A549 treated with RU486 at 1 μM for 4 hours (cell line): Measurements from ENCODE around the gene STX5. TPM values are rescaled to one million over a fixed set of nuclear protein-coding genes. Genes with fewer than 3 reads are reported as not detected.

Source experiments
- total RNA-seq: library from RNA; stranded (reverse); fragments of 200-300 nt; extraction: Qiagen RNA extraction; gene quantifications from 5 replicates; pipeline ENCODE4 v1.2.3, GENCODE V29; 2022; ENCODE audit warnings: low read depth

The STX5 gene, protein sequence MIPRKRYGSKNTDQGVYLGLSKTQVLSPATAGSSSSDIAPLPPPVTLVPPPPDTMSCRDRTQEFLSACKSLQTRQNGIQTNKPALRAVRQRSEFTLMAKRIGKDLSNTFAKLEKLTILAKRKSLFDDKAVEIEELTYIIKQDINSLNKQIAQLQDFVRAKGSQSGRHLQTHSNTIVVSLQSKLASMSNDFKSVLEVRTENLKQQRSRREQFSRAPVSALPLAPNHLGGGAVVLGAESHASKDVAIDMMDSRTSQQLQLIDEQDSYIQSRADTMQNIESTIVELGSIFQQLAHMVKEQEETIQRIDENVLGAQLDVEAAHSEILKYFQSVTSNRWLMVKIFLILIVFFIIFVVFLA
- total RNA-seq: 19.1 to 27.8 TPM (median 25.8 TPM) in 5 replicates

DNA sequence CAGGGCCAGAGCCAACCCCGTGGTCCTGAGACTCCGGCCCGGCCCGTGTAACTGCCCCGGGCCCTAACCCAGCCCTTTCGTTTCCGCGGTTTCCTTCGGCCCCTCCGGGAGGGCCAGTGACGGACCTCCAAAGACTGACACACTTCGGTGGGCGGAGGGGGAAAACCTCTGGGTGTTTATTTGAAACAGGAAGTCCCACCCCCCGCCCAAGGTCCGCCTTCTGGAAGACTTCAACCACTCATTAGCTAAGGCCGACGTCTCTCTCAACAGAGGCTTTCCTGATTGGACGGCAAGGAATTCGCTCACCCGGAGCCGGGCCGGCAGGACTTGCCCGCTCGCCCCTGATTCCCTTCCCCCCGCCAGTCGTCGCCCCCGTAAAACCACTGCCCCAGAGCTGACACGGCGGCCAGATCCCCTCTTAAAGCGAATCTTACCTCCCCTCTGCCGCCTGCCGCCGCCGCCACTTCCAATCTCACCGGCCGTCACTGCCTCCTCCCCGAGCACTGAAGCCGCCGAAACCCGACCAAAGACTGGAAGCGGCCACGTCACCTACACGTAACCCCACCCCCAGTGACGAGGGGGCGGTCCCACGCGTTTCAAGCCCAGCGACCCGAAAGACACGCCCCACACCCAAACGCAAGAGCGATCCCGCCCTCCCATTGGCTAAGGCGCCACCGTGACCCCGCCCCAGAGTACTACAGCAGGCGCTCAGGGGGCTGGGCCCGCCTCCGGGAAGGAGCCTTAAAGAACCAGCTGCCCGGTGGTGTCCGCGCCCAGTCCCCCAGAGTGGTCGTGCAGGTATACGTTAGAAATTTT lies at the start of gene STX5:
Gene STX5, minus strand, starts transcription at position 532 of the 816 bp plus-strand sequence. CDS start 808 bp downstream, outside the sequence.

DNA sequence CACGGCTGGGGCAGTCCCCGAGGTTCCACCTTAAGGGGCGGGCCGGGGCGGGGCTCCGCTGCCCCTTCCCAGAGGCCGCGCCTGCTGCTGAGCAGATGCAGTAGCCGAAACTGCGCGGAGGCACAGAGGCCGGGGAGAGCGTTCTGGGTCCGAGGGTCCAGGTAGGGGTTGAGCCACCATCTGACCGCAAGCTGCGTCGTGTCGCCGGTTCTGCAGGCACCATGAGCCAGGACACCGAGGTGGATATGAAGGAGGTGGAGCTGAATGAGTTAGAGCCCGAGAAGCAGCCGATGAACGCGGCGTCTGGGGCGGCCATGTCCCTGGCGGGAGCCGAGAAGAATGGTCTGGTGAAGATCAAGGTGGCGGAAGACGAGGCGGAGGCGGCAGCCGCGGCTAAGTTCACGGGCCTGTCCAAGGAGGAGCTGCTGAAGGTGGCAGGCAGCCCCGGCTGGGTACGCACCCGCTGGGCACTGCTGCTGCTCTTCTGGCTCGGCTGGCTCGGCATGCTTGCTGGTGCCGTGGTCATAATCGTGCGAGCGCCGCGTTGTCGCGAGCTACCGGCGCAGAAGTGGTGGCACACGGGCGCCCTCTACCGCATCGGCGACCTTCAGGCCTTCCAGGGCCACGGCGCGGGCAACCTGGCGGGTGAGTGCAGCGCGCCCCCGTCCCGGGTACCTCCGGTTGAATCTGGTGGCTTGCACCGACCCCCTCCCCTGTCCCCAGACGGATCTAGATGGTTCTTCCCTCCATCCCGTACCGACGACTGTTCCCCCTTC lies 49.1 kb upstream of the STX5 start, which contains the start of gene SLC3A2:
Gene SLC3A2, plus strand, starts transcription at position 94 of the 776 bp plus-strand sequence. Its CDS starts 128 bp downstream, at position 222.

DNA sequence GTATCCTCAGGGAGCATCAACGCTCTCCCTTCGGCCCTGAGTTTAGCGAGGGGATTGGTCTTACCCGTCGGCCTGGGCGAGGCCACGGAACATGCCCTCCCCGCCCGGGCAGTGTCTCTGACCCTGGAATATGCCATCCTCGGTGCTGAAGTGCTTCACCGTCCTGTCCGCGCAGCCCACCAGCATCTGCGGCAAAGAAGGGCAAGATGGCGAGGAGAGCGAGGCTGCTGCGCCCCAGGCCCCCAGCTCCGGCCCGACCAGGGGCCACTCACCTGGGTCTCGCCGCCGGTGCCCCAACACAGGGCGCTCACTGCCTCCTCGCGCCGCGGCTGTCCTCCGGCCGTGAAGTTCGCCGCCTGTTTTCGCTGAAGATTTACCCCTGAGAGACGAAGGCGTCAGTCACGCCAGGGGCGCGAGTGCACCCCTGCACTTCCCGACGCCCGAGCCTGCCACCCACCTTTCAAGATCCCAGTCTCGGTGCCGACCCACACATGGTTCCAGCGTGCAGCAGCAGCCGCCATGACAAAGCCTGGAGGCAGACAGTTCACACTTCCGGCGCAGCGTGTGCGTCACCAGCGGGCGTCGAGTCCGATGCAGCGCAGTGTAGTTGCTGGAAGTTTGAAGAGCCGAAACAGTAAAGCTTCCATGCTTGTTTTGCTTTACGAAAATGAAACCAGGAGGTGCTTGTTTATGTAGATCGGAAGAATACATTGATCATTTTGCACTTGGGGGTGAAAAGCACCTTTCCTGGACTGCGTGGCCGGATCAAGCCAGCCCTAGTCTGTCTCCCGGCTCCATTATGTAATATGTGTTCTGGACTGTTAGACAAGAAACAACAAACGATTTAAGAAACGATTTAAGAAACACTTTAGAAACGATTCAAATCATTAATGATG lies 7.4 kb upstream of the STX5 start, which contains the start of gene WDR74:
Gene WDR74, minus strand, starts transcription at position 541 of the 896 bp plus-strand sequence. Its CDS starts 20 bp downstream, at position 521.

DNA sequence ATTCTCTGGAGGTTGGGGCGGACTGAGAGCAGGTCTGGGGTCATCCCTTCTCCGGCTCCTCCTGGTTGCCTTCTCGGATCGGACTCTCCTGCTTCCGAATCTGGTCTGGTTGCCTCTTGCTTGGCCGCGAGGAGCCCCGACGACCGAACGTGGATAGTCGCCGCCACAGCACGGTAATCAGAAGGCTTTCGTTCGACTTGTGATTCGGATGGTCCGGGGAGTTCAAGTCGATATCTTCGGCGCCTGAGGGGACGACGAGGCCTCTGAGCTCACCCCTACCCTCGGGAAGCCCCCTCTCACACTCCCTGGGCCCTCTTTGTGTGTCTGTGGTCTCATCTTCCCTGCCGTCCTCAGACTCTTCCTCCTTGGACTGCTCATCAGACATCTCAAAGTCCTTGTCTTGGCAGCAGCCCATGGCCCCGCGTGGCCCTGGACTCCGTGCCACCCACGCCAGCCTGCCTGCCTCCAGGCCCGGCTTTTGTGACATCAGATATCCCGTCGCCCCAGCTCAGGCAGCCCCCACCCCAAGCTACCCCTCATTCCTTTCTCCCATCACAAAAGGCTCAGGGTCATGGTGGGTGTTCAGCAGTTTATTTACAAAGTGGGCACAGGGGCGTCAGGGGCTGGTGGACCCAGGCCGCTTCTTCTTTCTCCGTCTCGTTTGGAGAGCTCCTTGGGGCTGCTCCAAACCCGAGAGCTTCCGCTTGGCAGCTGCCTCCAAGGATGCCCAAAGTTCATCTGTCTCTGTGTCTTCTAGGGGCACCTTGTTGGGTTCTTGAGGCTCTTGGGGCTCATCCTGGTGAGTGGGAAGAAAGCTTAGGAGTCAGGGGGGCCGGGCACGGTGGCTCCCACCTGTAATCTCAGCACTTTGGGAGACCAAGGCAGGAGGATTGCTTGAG lies 734 bp upstream of the STX5 start, which contains the start of gene TEX54:
Gene TEX54, minus strand, starts transcription at position 506 of the 899 bp plus-strand sequence.

DNA sequence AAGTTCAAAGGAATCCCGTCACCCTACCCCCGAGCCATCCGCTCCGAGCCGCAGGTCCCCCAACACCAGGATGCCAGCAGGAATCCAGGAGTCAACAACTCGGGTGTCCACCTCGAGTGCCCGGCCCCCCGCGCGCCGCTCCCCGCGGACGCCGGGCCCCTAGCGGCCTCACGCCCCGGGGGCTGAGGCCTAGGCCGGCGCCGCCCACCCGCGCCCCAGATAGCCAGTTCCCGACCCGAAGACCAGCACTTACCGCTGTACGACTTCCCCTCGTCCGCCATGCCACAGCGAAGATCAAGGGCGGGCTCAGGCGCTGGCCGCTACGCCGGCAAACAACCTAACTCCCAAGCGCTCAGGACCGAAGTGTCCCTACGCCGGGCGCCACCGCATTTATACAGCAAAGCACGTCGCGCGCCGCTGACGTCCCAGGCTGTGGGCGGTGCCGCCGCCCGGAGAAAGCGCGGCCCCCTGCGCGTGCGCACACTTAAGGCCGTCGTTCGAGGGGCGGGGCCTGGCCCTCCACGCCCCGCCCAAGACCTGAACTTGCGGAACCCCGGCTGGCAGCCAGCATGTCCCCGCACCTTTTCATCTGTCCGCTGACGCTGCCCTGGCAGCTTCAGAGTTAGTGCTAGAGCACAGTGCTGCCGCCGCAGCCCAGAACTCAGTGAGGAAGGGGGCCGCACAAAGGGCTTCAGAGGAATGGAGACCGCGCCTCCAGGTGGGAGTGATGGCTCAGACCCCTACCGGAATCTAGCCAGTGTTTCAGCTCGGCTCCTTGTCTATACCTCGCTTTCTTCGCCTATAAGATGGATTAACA lies 26.6 kb downstream of the STX5 start, which contains the start of gene NXF1:
Gene NXF1, minus strand, starts transcription at position 365 of the 817 bp plus-strand sequence. Its CDS starts 84 bp downstream, at position 281.

DNA sequence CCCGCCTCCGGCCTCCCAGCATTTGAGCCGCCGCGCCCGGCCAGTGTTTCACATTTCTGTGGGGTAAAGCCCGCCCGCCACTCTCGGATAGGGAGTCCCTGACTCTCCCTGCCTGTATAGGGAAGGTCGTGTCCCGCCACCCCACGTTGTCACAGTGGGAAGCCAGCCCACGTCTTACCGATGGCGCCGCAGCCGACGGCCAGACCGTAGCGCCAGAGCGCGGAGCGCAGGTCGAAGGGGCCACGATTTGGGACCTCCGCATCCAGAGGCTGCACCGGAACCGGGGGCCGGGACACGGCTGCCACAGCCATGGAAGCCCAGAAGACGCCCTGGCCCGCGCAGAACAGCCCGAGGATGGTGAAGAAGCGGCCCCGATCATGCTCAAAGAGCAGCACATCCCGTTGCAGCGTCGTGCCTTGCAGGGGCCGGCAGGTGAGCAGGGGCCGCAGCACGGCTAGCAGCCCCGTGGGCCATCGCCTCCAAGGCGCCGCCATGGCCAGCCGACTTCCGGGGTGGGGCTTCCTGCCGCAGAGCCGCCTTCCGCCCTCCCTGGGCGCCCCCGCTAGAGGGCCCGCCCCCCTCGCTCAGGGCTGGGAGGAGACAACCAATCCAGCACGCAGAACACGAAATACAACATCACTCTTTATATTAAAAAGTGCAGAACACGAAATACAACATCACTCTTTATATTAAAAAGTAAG lies 40.2 kb downstream of the STX5 start, which contains the start of gene TMEM223:
Gene TMEM223, minus strand, starts transcription at position 506 of the 701 bp plus-strand sequence. Its CDS starts 12 bp downstream, at position 494.

DNA sequence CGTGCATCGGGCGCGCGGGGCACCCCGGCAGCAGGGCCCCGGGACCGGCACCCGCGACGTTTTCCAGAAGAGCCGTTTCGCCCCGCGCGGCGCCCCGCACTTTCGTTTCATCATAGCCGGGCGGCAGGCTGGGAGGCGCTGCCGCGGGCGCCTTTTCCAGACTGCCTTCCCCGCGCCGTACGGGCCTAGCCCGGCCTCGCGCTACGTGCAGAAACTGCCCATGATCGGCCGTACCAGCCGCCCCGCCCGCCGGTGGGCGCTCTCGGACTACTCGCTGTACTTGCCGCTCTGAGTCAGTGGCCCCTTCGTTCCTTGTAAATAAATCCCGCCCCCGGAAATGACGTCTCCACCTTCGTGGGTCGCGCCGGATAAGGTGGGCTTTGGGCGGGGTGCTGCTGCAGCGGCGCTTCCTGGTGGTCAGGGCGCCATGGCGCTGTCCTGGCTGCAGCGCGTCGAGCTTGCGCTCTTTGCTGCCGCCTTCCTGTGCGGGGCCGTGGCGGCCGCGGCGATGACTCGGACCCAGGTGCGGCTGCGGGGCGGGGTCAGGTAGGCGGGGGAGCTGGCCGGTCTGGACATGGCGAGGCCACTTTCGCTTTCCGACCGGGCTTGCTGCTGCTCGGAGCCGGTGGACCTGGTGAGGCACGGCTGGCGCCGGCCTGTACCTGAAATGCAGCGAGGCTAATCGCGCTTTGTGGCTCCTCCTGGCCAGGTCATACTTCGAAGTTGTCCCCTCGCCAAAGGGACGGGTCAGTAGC lies 44.7 kb downstream of the STX5 start, which contains the start of gene TMEM179B:
Gene TMEM179B, plus strand, starts transcription at position 398 of the 755 bp plus-strand sequence. Its CDS starts 30 bp downstream, at position 428.

DNA sequence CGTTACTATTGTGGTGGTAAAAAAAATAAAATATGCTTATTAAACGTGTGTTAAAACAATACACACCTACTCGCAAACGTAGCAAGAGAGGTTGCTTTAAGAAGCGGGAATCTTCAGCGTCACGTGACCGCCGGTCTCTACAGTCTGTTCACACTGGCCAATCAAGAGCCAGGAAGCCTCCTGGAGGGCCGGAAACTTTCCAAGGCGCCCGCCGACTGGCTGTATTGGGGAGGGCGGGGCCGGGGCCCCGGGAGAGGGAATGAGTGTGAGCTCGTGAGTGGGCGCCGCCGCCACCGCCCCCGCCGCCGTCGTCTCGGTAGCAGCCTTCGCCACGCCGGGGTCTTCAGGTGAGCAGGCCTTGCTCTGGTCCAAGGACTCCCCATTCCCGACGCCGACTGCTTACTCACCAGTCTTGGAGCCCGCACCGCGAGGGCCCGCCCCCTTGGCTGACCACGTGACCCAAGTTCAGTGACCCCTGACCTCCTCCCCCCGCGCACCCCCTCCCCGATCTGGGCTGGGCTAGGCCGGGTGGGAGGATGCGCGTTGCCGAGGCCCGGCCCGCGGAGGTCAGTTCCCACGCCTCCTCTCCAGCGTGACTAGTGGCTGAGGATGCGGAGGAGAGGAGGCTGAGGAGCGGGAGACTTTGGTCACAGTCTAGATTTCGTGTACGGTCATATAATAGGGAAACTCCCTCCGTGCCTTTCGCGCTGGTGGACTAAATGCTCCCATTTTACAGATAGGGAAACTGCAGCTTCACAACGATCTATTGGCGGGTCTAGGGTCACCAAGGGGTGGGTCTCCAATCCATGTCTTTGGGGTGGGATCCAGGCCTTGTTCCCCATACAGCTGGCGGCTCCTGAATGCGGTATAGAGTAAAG lies 60.5 kb downstream of the STX5 start, which contains the start of gene TAF6L:
Gene TAF6L, plus strand, starts transcription at position 253 of the 878 bp plus-strand sequence. CDS start 4,388 bp downstream, outside the sequence.

Other genes with a start within 250 kb of the STX5 start
- gene TUT1, start 240.5 kb downstream of the STX5 start, total RNA-seq: 11.5 to 15.8 TPM (median 13.0 TPM) in 5 replicates
- 83.9 to 88.1 TPM (median 84.8 TPM) in 5 replicates for gene MTA2, start 230.2 kb downstream of the STX5 start, total RNA-seq
- 15.6 to 28.5 TPM (median 24.4 TPM) in 5 replicates for gene EML3, start 219.3 kb downstream of the STX5 start, total RNA-seq
- 2.6 to 4.7 TPM (median 3.8 TPM) in 5 replicates for gene ROM1, start 218.8 kb downstream of the STX5 start, total RNA-seq
- 38.7 to 56.9 TPM (median 51.6 TPM) in 5 replicates for gene B3GAT3, start 210.1 kb downstream of the STX5 start, total RNA-seq
- gene GANAB, start 185.4 kb downstream of the STX5 start, total RNA-seq: 241 to 274 TPM (median 257 TPM) in 5 replicates
- gene INTS5, start 178.7 kb downstream of the STX5 start, total RNA-seq: 15.2 to 22.5 TPM (median 21.2 TPM) in 5 replicates
- gene C11orf98, start 166.8 kb downstream of the STX5 start, total RNA-seq: 130 to 179 TPM (median 143 TPM) in 5 replicates
- 11.1 to 17.8 TPM (median 15.6 TPM) in 5 replicates for gene CSKMT, start 166.7 kb downstream of the STX5 start, total RNA-seq
- 24.4 to 38.3 TPM (median 37.7 TPM) in 5 replicates for gene UQCC3, start 160.4 kb downstream of the STX5 start, total RNA-seq
- 5.0 to 5.5 TPM (median 5.2 TPM) in 5 replicates for gene LBHD1, start 159.8 kb downstream of the STX5 start, total RNA-seq
- 108 to 131 TPM (median 123 TPM) in 5 replicates for gene UBXN1, start 153.0 kb downstream of the STX5 start, total RNA-seq
- gene LRRN4CL, start 142.5 kb downstream of the STX5 start, total RNA-seq: 0.07 to 0.13 TPM (median 0.13 TPM) in 3 of 5 replicates, not detected in the others
- gene BSCL2, start 124.6 kb downstream of the STX5 start, total RNA-seq: 55.6 to 100 TPM (median 73.5 TPM) in 5 replicates
- not detected in 5 replicates for gene GNG3, start 124.4 kb downstream of the STX5 start, total RNA-seq
- gene HNRNPUL2, start 104.6 kb downstream of the STX5 start, total RNA-seq: 35.2 to 46.4 TPM (median 41.7 TPM) in 5 replicates
- 29.5 to 36.2 TPM (median 31.1 TPM) in 5 replicates for gene TTC9C, start 103.6 kb downstream of the STX5 start, total RNA-seq
- 1.6 to 2.6 TPM (median 1.8 TPM) in 5 replicates for gene ZBTB3, start 77.9 kb downstream of the STX5 start, total RNA-seq
- 167 to 202 TPM (median 180 TPM) in 5 replicates for gene POLR2G, start 70.5 kb downstream of the STX5 start, total RNA-seq
- gene TAF6L, start 60.7 kb downstream of the STX5 start, total RNA-seq: 11.5 to 18.4 TPM (median 15.2 TPM) in 5 replicates
- gene TMEM179B, start 44.6 kb downstream of the STX5 start, total RNA-seq: 67.2 to 92.9 TPM (median 90.6 TPM) in 5 replicates
- gene TMEM223, start 40.0 kb downstream of the STX5 start, total RNA-seq: 18.1 to 30.6 TPM (median 28.2 TPM) in 5 replicates
- 45.5 to 57.5 TPM (median 52.4 TPM) in 5 replicates for gene NXF1, start 26.6 kb downstream of the STX5 start, total RNA-seq
- gene TEX54, start 790 bp upstream of the STX5 start, total RNA-seq: not detected in 5 replicates
- gene WDR74, start 7.5 kb upstream of the STX5 start, total RNA-seq: 72.4 to 87.2 TPM (median 85.8 TPM) in 5 replicates
- gene SLC3A2, start 48.8 kb upstream of the STX5 start, total RNA-seq: 882 to 1,078 TPM (median 1,030 TPM) in 5 replicates
- gene CHRM1, start 89.3 kb upstream of the STX5 start, total RNA-seq: 0.05 TPM in 1 of 5 replicates, not detected in the others
- gene SLC22A6, start 152.9 kb upstream of the STX5 start, total RNA-seq: not detected in 5 replicates
- not detected in 5 replicates for gene SLC22A8, start 183.8 kb upstream of the STX5 start, total RNA-seq